GM10248 (cell line): ENCODE results near the gene GAB2.
A peak's percentile ranks its signal among the peaks of the same experiment; 100 is the strongest.
"Not testable (repeated sequence)": the region's sequence is repeated elsewhere in the genome, so short reads cannot be mapped to it uniquely, and the experiment has no call there.

Source experiments
- CTCF ChIA-PET: fragments of 300-600 bp; sonication (Branson Sonifier 250); formaldehyde crosslinking; extraction: SDS; loops from one replicate; lab custom pipeline; 2021; ENCODE audit warnings: antibody characterized with exemption; lab: Yijun Ruan, JAX
- POLR2A ChIA-PET: fragments of 350-650 bp; sonication (Branson Sonifier 250); formaldehyde crosslinking; extraction: SDS; loops from one replicate; lab custom pipeline; 2020; ENCODE audit warnings: antibody characterized with exemption; lab: Yijun Ruan, JAX
- DNase-seq: peaks from one replicate; pipeline ENCODE4 v3.0.0; 2012; ENCODE audit errors: extremely low spot score
- CTCF ChIP-seq: IDR thresholded peaks from 2 replicates; pipeline ENCODE4 v1.5.1; 2012; ENCODE audit warnings: mild to moderate bottlenecking, low read depth; ENCODE audit errors: extremely low read depth, missing control alignments, control extremely low read depth

GAB2 gene

DNA sequence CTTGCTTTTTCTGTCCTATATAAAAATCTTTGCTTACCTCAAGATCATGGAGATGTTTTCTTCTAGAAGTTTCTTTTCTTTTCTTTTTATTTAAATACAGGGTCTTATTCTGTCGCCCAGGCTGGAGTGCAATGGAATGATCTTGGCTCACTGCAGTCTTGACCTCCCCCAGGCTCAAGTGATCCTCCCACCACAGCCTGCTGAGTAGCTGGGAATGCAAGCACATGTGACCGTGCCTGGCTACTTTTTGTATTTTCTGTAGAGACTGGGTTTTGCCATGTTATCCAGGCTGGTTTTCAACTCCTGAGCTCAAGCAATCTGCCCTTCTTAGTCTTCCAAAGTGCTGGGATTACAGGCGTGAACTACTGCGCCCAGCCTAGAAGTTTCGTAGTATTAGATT, 183.6 kb downstream of the GAB2 start:
- CTCF ChIA-PET: no interaction called here

DNA sequence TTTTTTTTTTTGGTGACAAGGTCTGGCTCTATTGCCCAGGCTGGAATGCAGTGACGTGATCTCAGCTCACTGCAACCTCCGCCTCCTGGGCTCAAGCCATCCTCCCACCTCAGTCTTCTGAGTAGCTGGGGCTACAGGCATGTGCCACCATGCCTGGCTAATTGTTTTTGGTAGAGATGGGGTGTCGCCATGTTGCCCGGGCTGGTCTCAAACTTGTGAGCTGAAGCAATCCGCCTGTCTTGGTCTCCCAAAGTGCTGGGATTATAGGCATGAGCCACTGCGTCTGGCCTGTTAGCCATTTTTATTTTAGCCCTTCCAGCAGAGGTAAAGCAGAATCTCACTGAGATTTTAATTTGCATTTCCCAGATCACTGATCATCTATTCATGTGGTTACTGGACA, 184.6 kb downstream of the GAB2 start:
- DNase-seq, CTCF ChIA-PET, POLR2A ChIA-PET: not testable (repeated sequence)

More for the DNA sequence above, 183.6 kb downstream of the GAB2 start:
- TF ChIP-seq CTCF: no peak
- POLR2A ChIA-PET: no interaction called here
- no peak for DNase-seq

DNA sequence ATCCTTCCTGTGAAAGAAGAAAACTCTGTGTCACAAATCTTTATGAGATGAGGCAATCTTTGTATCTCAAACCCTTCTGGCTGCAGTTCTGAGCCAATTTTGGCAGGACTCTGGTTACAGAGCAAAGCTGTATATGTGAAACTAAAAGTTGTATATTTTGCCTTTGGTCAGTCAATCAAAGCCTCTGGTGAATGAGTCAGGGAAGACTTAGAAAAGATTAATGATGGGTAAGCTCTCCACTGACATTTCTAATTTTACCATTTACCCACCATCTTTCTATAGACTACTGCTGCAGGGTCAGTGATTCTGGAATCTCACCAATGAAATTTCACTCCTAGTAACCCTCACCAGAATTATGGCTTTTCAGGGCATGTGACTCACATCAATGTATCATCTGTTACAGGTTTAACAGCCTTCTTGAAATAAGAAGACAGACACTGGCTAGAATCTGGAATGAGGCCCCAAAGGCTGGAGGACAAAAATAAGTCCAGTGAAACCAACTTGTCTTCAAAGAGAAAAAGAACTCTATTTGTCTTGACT, 185.6 kb downstream of the GAB2 start:
- no peak for TF ChIP-seq CTCF
- POLR2A ChIA-PET: no interaction called here
- CTCF ChIA-PET: interaction anchor here (1.0 to 1.5 kb wide), 3 partner anchors 20 to 333 kb away, joined by 3 to 4 read pairs (median 3); no protein-coding TSS in a partner anchor
- no peak for DNase-seq

GRCh38 chr11:78230161-78230877, 187.3 kb downstream of the GAB2 start:
- ChIA-PET CTCF (interaction anchor here (2.8 to 5.9 kb wide), 2 partner anchors 10 to 335 kb away, joined by 12 to 89 read pairs; no protein-coding TSS in a partner anchor), POLR2A (no interaction called here)
- TF ChIP-seq CTCF: no peak
- DNase-seq: no peak

- TF ChIP-seq CTCF: no peak
- ChIA-PET CTCF (interaction anchor here (1.3 to 5.9 kb wide), 11 partner anchors 9 to 336 kb away, joined by 3 to 89 read pairs (median 8); partner anchors contain the start of gene GAB2), POLR2A (no interaction called here)
- DNase-seq: no peak
Observed at GRCh38 chr11:78229106-78229505, 188.5 kb downstream of the GAB2 start.

DNA sequence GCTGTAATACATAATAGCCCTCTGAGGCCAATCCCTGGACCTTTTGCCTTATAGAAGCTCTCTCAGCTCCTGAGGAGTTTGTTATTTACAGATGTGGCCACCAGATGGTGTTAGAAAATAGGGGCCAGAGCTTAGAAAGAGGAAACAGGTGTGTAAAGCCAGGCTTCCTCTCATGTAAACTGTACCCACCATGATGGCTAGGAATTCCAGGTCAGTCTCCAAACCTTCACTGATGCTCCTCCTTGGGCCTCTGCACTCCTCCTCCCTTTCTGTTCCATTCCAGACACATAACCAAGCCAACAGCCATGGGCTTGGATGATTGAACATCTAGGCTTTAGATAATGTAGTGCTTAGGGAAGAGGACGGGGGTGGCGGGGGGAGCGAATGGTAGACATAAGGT, 189.2 kb downstream of the GAB2 start:
- peak; percentile 60 for TF ChIP-seq CTCF
- DNase-seq: peak; percentile 75
- ChIA-PET POLR2A (interaction anchor here (0.8 to 1.2 kb wide), 3 partner anchors 82 to 336 kb away, joined by 3 to 10 read pairs (median 3); no protein-coding TSS in a partner anchor), CTCF (interaction anchor here (0.5 to 5.9 kb wide), 41 partner anchors 8 to 487 kb away, joined by 3 to 89 read pairs (median 5); partner anchors contain the start of genes GAB2, KCTD21 and USP35)
